HUES64 (cell line): ENCODE measurements around the gene SLC22A14.

Source experiments
- H3K27ac ChIP-seq: 2 replicates; pipeline ENCODE4 v1.7.0; 2013; ENCODE audit warnings: low read depth, low read length, inconsistent platforms
- H3K27me3 ChIP-seq: 2 replicates; pipeline ENCODE4 v1.6.1; 2013; ENCODE audit warnings: mild to moderate bottlenecking, low read length; ENCODE audit not compliant: insufficient read depth
- H3K36me3 ChIP-seq: 2 replicates; pipeline ENCODE4 v1.6.1; 2013; ENCODE audit warnings: mild to moderate bottlenecking, low read length; ENCODE audit not compliant: insufficient read depth
- H3K4me1 ChIP-seq: 2 replicates; pipeline ENCODE4 v1.6.1; 2013; ENCODE audit warnings: mild to moderate bottlenecking, low read length, moderate library complexity; ENCODE audit not compliant: insufficient read depth
- H3K4me3 ChIP-seq: 2 replicates; pipeline ENCODE4 v1.5.1; 2013; ENCODE audit warnings: mild to moderate bottlenecking, low read length, moderate library complexity
- H3K9ac ChIP-seq: 2 replicates; pipeline ENCODE4 v1.6.1; 2013; ENCODE audit warnings: mild to moderate bottlenecking, low read depth, low read length
- H3K9me3 ChIP-seq: 2 replicates; pipeline ENCODE4 v1.6.1; 2013; ENCODE audit warnings: low read depth, low read length; ENCODE audit not compliant: insufficient read depth
- WGBS: fragments of 150-250, 120-280 bp; methylation state at CpG from one replicate; pipeline ENCODE4 v1.1.7; 2013; ENCODE audit warnings: missing lambda C conversion rate; 5-methylcytosine and 5-hydroxymethylcytosine counted together

SLC22A14 gene

DNA sequence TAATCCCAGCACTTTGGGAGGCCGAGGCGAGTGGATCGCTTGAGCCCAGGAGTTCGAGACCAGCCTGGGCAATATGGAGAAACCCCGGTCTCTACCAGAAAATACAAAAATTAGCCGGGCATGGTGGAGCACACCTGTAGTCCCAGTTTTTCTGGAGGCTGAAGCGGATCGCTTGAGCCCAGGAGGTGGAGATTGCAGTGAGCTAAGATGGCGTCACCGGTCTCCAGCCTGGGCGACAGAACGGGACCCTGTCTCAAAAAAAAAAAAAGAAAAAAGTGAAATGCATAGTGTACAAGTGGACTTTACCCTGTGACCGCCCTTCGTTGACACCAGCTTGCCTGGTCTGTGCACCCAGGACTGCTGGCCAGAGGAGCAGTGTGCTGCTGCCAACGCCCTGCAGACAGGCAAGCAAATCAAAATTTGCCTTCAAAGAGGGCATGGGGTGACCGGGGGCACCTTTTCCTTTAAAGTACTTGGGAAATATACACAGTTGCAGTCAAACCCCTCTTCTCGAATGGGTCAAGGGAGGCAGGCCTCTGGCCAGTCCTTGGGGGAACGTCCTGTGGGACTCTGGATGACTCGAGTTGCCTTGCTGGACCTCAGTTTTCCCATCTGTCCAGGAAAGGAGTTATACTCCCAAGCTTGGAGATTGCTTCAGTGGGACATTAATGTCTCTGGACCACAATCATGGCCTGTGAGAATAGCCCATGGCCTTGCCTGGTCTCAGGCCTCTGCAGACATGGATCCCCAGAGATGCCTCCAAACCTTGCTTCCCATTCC, 65.5 kb downstream of the SLC22A14 start:
- Histone ChIP-seq H3K27ac (no peak overlapping the region), H3K9ac (peak overlapping the region; percentile 74; the same call in 1 of the 2 replicates)
- WGBS = 89% methylated on average over 19 of the region's 19 CpGs

DNA sequence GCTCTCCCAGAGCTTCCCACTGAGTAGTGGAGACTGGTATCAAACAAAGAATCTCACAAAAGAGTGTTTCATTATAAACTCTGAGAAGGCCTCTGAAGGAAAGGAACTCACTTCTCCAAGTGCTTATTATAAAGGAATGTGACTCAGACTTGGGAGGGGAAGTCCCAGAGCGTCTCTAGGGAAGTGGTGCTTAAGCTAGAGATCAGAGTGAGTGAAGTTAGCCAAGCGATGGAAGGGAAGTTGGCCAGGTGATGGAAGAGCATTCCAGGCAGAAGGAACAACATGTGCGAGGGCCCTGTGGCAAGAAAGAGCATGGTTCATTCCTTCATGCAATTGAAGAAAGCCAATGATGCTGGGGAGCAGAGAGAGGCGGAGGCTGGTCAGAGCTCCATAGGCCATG, 66.8 kb downstream of the SLC22A14 start:
- no peak overlapping the region for H3K4me3 ChIP-seq
- whole genome bisulfite sequencing = 92% methylated on average over 4 of the region's 4 CpGs
- H3K9ac ChIP-seq = no peak overlapping the region

More for the DNA sequence above, 65.5 kb downstream of the SLC22A14 start:
- Histone ChIP-seq H3K27me3 (peaks cover 17% of the 10 kb centered on the region), H3K4me1 (no peaks in the 10 kb centered on the region), H3K4me3 (peak overlapping the region; percentile 82), H3K36me3 (peaks cover 4% of the 10 kb centered on the region; the same call in 1 of the 2 replicates), H3K9me3 (no peaks in the 10 kb centered on the region)

GRCh38 chr3:38349684-38350359, 67.7 kb downstream of the SLC22A14 start:
- H3K4me3 ChIP-seq = no peak overlapping the region
- H3K27me3 ChIP-seq = peaks cover 17% of the 10 kb centered on the region
- 94% methylated on average over 8 of the region's 8 CpGs for WGBS
- H3K9ac ChIP-seq = no peak overlapping the region
- H3K9me3 ChIP-seq = no peaks in the 10 kb centered on the region
- no peak overlapping the region for H3K27ac ChIP-seq
- H3K36me3 ChIP-seq = peaks cover 4% of the 10 kb centered on the region; the same call in 1 of the 2 replicates
- no peaks in the 10 kb centered on the region for H3K4me1 ChIP-seq

More for the DNA sequence above, 66.8 kb downstream of the SLC22A14 start:
- H3K9me3 ChIP-seq = no peaks in the 10 kb centered on the region
- no peak overlapping the region for H3K27ac ChIP-seq
- H3K4me1 ChIP-seq = no peaks in the 10 kb centered on the region
- H3K27me3 ChIP-seq = peaks cover 17% of the 10 kb centered on the region
- peaks cover 4% of the 10 kb centered on the region; the same call in 1 of the 2 replicates for H3K36me3 ChIP-seq

GRCh38 chr3:38353151-38353550, 71.1 kb downstream of the SLC22A14 start:
- 90% methylated on average over 2 of the region's 4 CpGs for WGBS
- H3K36me3 ChIP-seq = peaks cover 4% of the 10 kb centered on the region; the same call in 1 of the 2 replicates

DNA sequence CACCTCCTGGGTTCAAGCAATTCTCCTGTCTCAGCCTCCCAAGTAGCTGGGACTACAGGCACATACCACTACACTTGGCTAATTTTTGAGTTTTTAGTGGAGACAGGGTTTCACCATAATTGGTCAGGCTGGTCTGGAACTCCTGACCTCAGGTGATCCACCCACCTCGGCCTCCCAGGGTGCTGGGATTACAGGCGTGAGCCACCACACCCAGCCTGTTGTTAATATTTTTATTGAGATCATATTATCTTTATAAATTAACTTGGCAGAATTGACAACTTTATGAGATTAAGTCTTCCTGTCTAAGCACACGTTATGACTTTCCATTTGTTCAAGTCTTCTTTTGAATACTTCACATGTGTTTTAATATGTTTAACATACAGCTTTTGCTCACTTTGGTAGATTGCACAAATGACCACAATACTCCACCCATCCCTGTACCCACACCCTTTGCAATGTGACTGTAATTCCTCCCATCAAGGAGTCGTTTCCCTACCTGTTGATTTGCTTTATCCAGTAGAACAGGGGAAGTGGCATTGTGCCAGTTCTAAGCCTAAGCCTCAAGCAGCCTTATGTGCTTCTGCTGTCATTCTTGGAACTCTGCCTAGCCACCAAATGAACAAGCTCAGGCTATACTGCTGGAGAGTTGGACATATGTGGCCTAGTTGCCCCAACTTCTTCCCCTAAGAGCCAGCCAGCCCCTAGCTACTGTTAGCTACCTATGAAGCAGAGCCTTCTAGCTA, 72.7 kb downstream of the SLC22A14 start:
- H3K4me1 ChIP-seq = no peaks in the 10 kb centered on the region
- peaks cover 4% of the 10 kb centered on the region; the same call in 1 of the 2 replicates for H3K9me3 ChIP-seq
- no peak overlapping the region for H3K4me3 ChIP-seq
- H3K9ac ChIP-seq = no peak overlapping the region
- 90% methylated on average over 3 of the region's 4 CpGs for WGBS
- no peaks in the 10 kb centered on the region for H3K27me3 ChIP-seq
- H3K36me3 ChIP-seq = peaks cover 4% of the 10 kb centered on the region; the same call in 1 of the 2 replicates
- H3K27ac ChIP-seq = no peak overlapping the region

More at GRCh38 chr3:38353151-38353550, 71.1 kb downstream of the SLC22A14 start:
- no peaks in the 10 kb centered on the region for H3K4me1 ChIP-seq
- no peak overlapping the region for H3K27ac ChIP-seq
- no peaks in the 10 kb centered on the region for H3K9me3 ChIP-seq
- no peaks in the 10 kb centered on the region for H3K27me3 ChIP-seq
- no peak overlapping the region for H3K4me3 ChIP-seq
- H3K9ac ChIP-seq = no peak overlapping the region

GRCh38 chr3:38359038-38359437, 76.9 kb downstream of the SLC22A14 start:
- Histone ChIP-seq H3K27me3 (no peaks in the 10 kb centered on the region), H3K9me3 (peaks cover 4% of the 10 kb centered on the region; the same call in 1 of the 2 replicates), H3K27ac (no peak overlapping the region), H3K36me3 (peaks cover 4% of the 10 kb centered on the region; the same call in 1 of the 2 replicates), H3K4me3 (no peak overlapping the region), H3K4me1 (no peaks in the 10 kb centered on the region), H3K9ac (no peak overlapping the region)
- WGBS = 96% methylated on average over 6 of the region's 6 CpGs

- peaks cover 4% of the 10 kb centered on the region; the same call in 1 of the 2 replicates for H3K9me3 ChIP-seq
- no peak overlapping the region for H3K4me3 ChIP-seq
- no peaks in the 10 kb centered on the region for H3K4me1 ChIP-seq
- H3K36me3 ChIP-seq = peaks cover 4% of the 10 kb centered on the region; the same call in 1 of the 2 replicates
- H3K27me3 ChIP-seq = no peaks in the 10 kb centered on the region
- H3K9ac ChIP-seq = no peak overlapping the region
- whole genome bisulfite sequencing = 93% methylated on average over 3 of the region's 3 CpGs
- no peak overlapping the region for H3K27ac ChIP-seq
Measured at GRCh38 chr3:38360345-38360744, 78.3 kb downstream of the SLC22A14 start.

DNA sequence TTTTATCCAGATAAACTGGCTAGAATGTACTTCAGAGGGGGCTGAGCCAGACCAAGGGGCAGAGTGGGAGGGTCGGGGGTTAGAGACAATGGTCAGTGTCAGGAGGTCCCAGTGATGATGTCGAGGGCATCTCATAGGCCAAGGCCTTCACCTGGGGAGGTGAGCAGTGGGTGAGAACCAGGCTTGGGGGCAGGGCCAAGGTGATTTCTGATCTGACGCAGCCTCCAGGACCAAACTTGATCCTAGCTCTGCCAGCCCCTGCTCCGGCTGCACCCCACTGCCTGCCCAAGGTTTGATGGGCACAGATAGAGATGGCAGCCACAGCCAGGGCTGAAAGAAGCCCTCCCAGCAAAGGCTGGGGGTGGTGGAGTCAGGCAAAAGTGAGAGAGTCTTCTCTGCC, 79.4 kb downstream of the SLC22A14 start:
- Histone ChIP-seq H3K36me3 (peaks cover 4% of the 10 kb centered on the region; the same call in 1 of the 2 replicates), H3K27me3 (no peaks in the 10 kb centered on the region), H3K27ac (no peak overlapping the region), H3K9me3 (peaks cover 4% of the 10 kb centered on the region; the same call in 1 of the 2 replicates), H3K9ac (no peak overlapping the region), H3K4me1 (no peaks in the 10 kb centered on the region), H3K4me3 (no peak overlapping the region)
- WGBS = 70% methylated on average over 4 of the region's 4 CpGs

DNA sequence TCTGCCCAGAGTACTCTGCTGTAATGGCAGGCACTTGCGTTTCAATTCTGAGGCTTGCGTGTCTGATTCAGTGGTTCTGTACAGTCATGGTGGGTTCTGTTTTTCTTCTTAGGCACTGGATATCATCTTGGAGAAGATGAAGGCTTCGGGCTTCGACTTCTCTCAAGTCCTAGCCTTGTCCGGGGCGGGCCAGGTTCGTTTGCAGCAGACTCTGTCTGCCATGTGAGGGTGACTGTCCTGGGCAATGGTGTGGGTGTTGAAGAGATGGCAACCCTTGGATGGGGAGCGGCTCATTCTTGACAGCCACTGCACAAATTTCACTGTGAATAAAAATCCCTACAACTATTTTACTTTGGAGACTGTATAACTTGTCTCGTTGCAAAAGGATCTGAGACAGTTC, 80.7 kb downstream of the SLC22A14 start:
- H3K27ac ChIP-seq = no peak overlapping the region
- no peaks in the 10 kb centered on the region for H3K4me1 ChIP-seq
- H3K9ac ChIP-seq = no peak overlapping the region
- 94% methylated on average over 8 of the region's 9 CpGs for WGBS
- peaks cover 4% of the 10 kb centered on the region; the same call in 1 of the 2 replicates for H3K9me3 ChIP-seq
- peaks cover 4% of the 10 kb centered on the region; the same call in 1 of the 2 replicates for H3K36me3 ChIP-seq
- no peaks in the 10 kb centered on the region for H3K27me3 ChIP-seq
- no peak overlapping the region for H3K4me3 ChIP-seq

DNA sequence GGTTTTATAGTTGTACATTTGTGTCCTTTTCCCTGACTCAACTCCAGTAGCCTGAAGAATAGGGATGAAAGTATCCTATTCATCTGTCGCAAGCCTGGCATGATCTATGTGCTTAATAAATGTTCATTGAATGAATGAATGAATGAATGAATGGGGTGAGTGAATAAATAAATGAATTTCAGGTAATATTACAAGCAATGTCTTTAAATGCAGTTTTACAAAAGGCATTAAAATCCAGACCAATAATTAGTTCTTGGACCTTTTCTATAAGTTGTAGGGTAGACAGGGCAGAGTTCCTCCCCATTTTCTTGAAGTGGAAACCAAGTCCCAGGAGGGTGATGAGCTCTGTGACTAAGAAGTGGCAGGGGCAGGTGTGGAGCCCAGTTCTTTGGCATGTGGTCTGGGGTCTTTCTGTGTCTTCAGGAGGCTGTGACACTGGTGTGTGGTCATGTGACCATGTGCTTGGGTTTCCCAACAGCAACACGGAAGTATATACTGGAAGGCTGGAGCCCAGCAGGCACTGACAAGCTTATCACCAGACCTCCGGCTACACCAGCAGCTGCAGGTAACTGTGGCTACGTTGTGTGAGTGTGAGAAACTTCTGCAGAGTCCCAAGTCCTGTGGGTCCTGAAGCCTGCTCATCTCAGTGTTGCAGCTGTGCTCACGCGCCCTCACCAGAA, 82.8 kb downstream of the SLC22A14 start:
- H3K4me3 ChIP-seq = no peak overlapping the region
- H3K27ac ChIP-seq = no peak overlapping the region
- peaks cover 5% of the 10 kb centered on the region; the same call in 1 of the 2 replicates for H3K9me3 ChIP-seq
- 93% methylated on average over 6 of the region's 6 CpGs for WGBS
- no peaks in the 10 kb centered on the region for H3K27me3 ChIP-seq
- H3K36me3 ChIP-seq = peaks cover 6% of the 10 kb centered on the region; the same call in 1 of the 2 replicates
- no peak overlapping the region for H3K9ac ChIP-seq
- no peaks in the 10 kb centered on the region for H3K4me1 ChIP-seq
